ENCODE data around the gene SPEF2. TPM values are rescaled to one million over a fixed set of nuclear protein-coding genes. Genes with fewer than 3 reads are reported as not detected.

The SPEF2 gene
- total RNA-seq, 1 donor from 2014 or later, result 3.4 TPM

DNA sequence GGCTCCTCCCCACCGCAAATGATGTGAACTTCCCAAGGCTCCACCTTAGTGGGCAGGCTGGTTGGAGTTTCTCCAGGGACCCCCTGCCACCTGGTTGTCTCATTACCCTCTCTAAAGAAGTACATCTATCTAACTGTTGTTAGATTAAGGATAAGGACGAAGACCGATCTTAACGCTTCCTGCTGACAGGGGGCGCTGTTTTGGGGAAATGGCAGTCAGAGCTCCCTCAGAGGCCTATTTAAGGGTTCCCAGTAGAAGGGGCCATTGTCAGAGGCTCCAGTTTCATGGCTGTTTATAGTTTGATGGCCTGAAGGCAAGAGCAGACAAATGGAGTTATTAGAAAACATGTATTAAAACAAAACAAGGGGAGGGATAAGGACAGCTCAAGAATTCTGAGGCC lies 100.1 kb downstream of the SPEF2 start:
- H3K4me1 ChIP-seq (ENCODE audit: insufficient read depth, low read length), result no peaks in the 10 kb centered on the region
- H3K36me3 Mint-ChIP-seq (ENCODE audit: low read depth, unreplicated experiment), result no peaks in the 10 kb centered on the region
- no peak overlapping the region for H3K4me3 Mint-ChIP-seq (ENCODE audit: unreplicated experiment)
- H3K36me3 ChIP-seq (ENCODE audit: insufficient read depth, low read length), result no peaks in the 10 kb centered on the region
- no peak overlapping the region for H3K4me3 ChIP-seq (ENCODE audit: insufficient read depth, low read depth, low read length)
- no peak overlapping the region for H2AFZ ChIP-seq (ENCODE audit: low read depth, low read length)
- H3K4me1 Mint-ChIP-seq (ENCODE audit: low read depth, unreplicated experiment), result no peaks in the 10 kb centered on the region
- no peak overlapping the region for H3K4me2 ChIP-seq (ENCODE audit: low read length)
- H3K9me3 ChIP-seq (ENCODE audit: insufficient read depth, low read depth, low read length), result no peaks in the 10 kb centered on the region
- H3K27me3 Mint-ChIP-seq (ENCODE audit: low read depth, unreplicated experiment), result no peaks in the 10 kb centered on the region
- H3K27ac ChIP-seq (ENCODE audit: low read depth, low read length), result no peak overlapping the region
- no peaks in the 10 kb centered on the region for H4K20me1 ChIP-seq (ENCODE audit: insufficient read depth, low read length)
- no peak for FAIRE-seq
- H3K9ac ChIP-seq (ENCODE audit: low read length), result no peak overlapping the region
- no peaks in the 10 kb centered on the region for H3K79me2 ChIP-seq (ENCODE audit: insufficient read depth, low read length)
- no peaks in the 10 kb centered on the region for H3K9me3 Mint-ChIP-seq (ENCODE audit: unreplicated experiment)
- TF ChIP-seq, protein P1, sequence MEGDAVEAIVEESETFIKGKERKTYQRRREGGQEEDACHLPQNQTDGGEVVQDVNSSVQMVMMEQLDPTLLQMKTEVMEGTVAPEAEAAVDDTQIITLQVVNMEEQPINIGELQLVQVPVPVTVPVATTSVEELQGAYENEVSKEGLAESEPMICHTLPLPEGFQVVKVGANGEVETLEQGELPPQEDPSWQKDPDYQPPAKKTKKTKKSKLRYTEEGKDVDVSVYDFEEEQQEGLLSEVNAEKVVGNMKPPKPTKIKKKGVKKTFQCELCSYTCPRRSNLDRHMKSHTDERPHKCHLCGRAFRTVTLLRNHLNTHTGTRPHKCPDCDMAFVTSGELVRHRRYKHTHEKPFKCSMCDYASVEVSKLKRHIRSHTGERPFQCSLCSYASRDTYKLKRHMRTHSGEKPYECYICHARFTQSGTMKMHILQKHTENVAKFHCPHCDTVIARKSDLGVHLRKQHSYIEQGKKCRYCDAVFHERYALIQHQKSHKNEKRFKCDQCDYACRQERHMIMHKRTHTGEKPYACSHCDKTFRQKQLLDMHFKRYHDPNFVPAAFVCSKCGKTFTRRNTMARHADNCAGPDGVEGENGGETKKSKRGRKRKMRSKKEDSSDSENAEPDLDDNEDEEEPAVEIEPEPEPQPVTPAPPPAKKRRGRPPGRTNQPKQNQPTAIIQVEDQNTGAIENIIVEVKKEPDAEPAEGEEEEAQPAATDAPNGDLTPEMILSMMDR (IDR thresholded peaks at IDR 0.05; ENCODE audit: insufficient read depth, low read depth, low read length), result no peak
- TF ChIP-seq EZH2 (IDR thresholded peaks at IDR 0.05; ENCODE audit: insufficient read depth, low read length), result no peak
- no peak overlapping the region for H3K27ac Mint-ChIP-seq (ENCODE audit: unreplicated experiment)
- DNase-seq (ENCODE audit: low read depth), result no peak
- no peaks in the 10 kb centered on the region for H3K27me3 ChIP-seq (ENCODE audit: insufficient read depth, low read length)

GRCh38 chr5:35735718-35736117 lies 118.1 kb downstream of the SPEF2 start:
- FAIRE-seq (no peak), DNase-seq (ENCODE audit: low read depth) (no peak)
- H3K9me3 Mint-ChIP-seq (ENCODE audit: unreplicated experiment), result peaks cover 3% of the 10 kb centered on the region
- Histone ChIP-seq H3K4me1 (ENCODE audit: insufficient read depth, low read length) (no peaks in the 10 kb centered on the region), H3K4me2 (ENCODE audit: low read length) (no peak overlapping the region), H3K9ac (ENCODE audit: low read length) (no peak overlapping the region), H3K9me3 (ENCODE audit: insufficient read depth, low read depth, low read length) (no peaks in the 10 kb centered on the region), H3K27ac (ENCODE audit: low read depth, low read length) (no peak overlapping the region), H3K4me3 (ENCODE audit: insufficient read depth, low read depth, low read length) (no peak overlapping the region), H4K20me1 (ENCODE audit: insufficient read depth, low read length) (no peaks in the 10 kb centered on the region), H3K79me2 (ENCODE audit: insufficient read depth, low read length) (no peaks in the 10 kb centered on the region), H3K36me3 (ENCODE audit: insufficient read depth, low read length) (no peaks in the 10 kb centered on the region), H3K27me3 (ENCODE audit: insufficient read depth, low read length) (no peaks in the 10 kb centered on the region), H2AFZ (ENCODE audit: low read depth, low read length) (no peak overlapping the region)
- TF ChIP-seq, protein P1 (IDR thresholded peaks at IDR 0.05; ENCODE audit: insufficient read depth, low read depth, low read length), result no peak
- no peak for TF ChIP-seq EZH2 (IDR thresholded peaks at IDR 0.05; ENCODE audit: insufficient read depth, low read length)
- H3K36me3 Mint-ChIP-seq (ENCODE audit: low read depth, unreplicated experiment), result no peaks in the 10 kb centered on the region
- no peak overlapping the region for H3K27ac Mint-ChIP-seq (ENCODE audit: unreplicated experiment)
- H3K4me3 Mint-ChIP-seq (ENCODE audit: unreplicated experiment), result no peak overlapping the region
- no peaks in the 10 kb centered on the region for H3K4me1 Mint-ChIP-seq (ENCODE audit: low read depth, unreplicated experiment)
- peaks cover 2% of the 10 kb centered on the region for H3K27me3 Mint-ChIP-seq (ENCODE audit: low read depth, unreplicated experiment)

DNA sequence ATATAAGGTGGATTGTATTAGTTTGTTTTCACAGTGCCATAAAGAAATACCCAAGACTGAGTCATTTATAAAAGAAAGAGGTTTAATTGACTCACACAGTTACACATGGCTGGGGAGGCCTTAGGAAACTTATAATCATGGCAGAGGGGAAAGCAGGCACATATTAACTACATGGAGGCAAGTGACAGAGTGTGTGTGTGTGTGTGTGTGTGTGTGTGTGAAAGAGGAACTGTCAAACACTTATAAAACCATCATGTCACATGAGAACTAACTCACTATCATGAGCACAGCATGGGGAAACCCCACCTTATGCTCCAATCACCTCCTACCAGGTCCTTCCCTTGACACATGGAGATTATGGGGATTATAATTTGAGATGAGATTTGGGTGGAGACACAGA lies 118.6 kb downstream of the SPEF2 start:
- H3K36me3 Mint-ChIP-seq (ENCODE audit: low read depth, unreplicated experiment), result no peaks in the 10 kb centered on the region
- Histone ChIP-seq H3K36me3 (ENCODE audit: insufficient read depth, low read length) (no peaks in the 10 kb centered on the region), H3K27me3 (ENCODE audit: insufficient read depth, low read length) (no peaks in the 10 kb centered on the region), H2AFZ (ENCODE audit: low read depth, low read length) (no peak overlapping the region), H4K20me1 (ENCODE audit: insufficient read depth, low read length) (no peaks in the 10 kb centered on the region), H3K4me2 (ENCODE audit: low read length) (no peak overlapping the region), H3K9me3 (ENCODE audit: insufficient read depth, low read depth, low read length) (no peaks in the 10 kb centered on the region), H3K4me1 (ENCODE audit: insufficient read depth, low read length) (no peaks in the 10 kb centered on the region), H3K27ac (ENCODE audit: low read depth, low read length) (no peak overlapping the region), H3K9ac (ENCODE audit: low read length) (no peak overlapping the region), H3K4me3 (ENCODE audit: insufficient read depth, low read depth, low read length) (no peak overlapping the region), H3K79me2 (ENCODE audit: insufficient read depth, low read length) (no peaks in the 10 kb centered on the region)
- peaks cover 2% of the 10 kb centered on the region for H3K27me3 Mint-ChIP-seq (ENCODE audit: low read depth, unreplicated experiment)
- no peaks in the 10 kb centered on the region for H3K4me1 Mint-ChIP-seq (ENCODE audit: low read depth, unreplicated experiment)
- FAIRE-seq (no peak), DNase-seq (ENCODE audit: low read depth) (no peak)
- peaks cover 3% of the 10 kb centered on the region for H3K9me3 Mint-ChIP-seq (ENCODE audit: unreplicated experiment)
- no peak overlapping the region for H3K27ac Mint-ChIP-seq (ENCODE audit: unreplicated experiment)
- no peak for TF ChIP-seq EZH2 (IDR thresholded peaks at IDR 0.05; ENCODE audit: insufficient read depth, low read length)
- TF ChIP-seq, protein P1 (IDR thresholded peaks at IDR 0.05; ENCODE audit: insufficient read depth, low read depth, low read length), result no peak
- no peak overlapping the region for H3K4me3 Mint-ChIP-seq (ENCODE audit: unreplicated experiment)

Data from astrocyte (in vitro differentiated cells and primary cell).